Retina (tissue), 1 donor: ENCODE data around the gene UBN1.
"Not testable (repeated sequence)": the region's sequence is repeated elsewhere in the genome, so short reads cannot be mapped to it uniquely, and the experiment has no call there.

Experiments
- DNase-seq: peaks from one replicate; pipeline ENCODE4 v3.0.0-alpha.2; 2016

UBN1 gene

GRCh38 chr16:4910828-4911227 is 63.5 kb downstream of the UBN1 start:
- no peak for DNase-seq

GRCh38 chr16:4911970-4912386 is 64.7 kb downstream of the UBN1 start:
- DNase-seq, result no peak

DNA sequence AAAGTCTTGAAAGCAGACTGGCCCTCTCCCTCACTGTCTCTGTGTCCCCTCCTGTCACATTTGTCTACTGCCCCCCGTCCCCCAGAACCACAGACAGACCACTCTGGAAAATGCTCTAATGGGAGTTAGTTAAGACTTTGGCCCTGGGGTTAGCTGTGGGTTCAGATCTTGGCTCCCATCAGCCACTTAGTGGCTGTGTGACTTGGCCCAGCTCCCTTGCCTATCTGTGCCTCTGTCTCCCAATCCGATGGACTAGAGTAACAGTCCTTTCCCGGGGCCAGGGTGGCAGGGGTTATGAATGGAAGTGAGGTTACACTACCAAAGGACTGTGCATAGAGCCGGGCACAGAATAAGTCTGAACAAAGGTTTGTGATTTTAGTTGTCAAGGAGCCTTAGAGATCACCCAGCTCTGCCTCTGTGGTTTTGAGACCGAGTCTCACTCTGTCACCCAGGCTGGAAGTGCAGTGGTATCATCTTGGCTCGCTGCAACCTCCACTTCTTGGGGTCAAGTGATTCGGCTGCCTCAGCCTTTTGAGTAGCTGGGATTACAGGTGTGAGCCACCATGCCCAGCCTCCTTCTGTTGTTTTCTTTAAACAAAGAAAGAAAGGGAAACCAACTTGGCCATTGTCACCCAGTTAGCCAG is 66.0 kb downstream of the UBN1 start:
- no peak for DNase-seq

GRCh38 chr16:4913774-4914525 is 66.7 kb downstream of the UBN1 start:
- no peak for DNase-seq

DNA sequence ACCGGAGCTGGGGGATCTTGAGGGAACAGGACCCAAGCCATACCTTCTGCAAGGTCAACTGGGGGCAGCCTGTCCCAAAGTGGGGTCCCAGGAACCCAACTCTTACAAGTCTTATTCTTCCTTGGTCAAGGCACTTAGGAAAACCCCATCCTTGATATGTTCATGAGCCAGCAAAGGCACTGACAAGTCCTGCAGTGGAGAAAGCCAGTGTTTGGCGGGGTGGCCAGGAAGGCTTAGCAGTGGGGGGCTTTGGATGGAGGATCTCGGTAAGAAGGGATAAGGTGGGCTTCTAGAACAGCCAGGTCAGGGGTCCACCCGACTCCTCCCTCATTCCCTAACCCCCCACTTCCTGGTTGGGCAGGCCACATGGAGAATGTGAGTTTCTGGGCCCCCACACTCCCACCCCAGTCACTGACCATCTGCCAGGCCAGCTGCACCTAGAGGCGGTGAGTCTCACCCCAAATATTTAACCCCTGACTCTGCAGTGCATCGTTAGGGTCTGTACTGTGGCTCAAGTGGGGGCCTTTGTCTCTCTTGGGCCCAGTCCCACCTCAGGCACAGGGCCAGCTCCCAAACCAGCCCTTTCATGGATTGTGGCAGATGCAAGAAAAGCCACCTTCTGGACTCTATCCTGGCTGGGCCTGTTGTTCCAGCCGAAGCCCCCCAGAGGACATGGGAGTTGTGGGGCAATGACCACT is 67.4 kb downstream of the UBN1 start:
- no peak for DNase-seq

- DNase-seq, result no peak
Measured at GRCh38 chr16:4915226-4915761, 68.0 kb downstream of the UBN1 start.

GRCh38 chr16:4917117-4917516 is 69.8 kb downstream of the UBN1 start:
- no peak for DNase-seq

DNA sequence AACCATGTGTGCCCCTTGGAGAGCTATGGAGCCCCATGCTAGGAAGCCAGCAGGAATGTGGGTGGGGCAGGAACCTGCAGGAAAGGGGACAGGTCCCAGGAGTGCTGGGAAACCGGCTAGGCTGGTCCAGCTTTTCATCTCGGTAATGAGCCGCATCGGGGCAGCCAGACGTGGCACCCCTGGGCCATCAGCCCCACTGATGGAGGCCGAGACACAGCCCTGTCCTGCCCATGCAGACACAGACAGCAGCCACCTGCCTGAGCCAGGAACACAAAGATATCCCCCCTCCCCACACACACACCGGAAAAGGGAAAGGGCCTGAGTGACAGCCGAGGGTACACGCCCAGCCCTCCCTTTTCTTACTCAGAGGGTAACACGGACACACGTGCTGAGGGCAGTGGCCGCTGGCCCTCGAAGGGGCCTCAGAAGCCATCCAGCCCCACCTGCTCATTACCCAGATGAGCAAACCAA is 71.5 kb downstream of the UBN1 start:
- no peak for DNase-seq

- no peak for DNase-seq
Measured at GRCh38 chr16:4920826-4921225, 73.5 kb downstream of the UBN1 start.

DNA sequence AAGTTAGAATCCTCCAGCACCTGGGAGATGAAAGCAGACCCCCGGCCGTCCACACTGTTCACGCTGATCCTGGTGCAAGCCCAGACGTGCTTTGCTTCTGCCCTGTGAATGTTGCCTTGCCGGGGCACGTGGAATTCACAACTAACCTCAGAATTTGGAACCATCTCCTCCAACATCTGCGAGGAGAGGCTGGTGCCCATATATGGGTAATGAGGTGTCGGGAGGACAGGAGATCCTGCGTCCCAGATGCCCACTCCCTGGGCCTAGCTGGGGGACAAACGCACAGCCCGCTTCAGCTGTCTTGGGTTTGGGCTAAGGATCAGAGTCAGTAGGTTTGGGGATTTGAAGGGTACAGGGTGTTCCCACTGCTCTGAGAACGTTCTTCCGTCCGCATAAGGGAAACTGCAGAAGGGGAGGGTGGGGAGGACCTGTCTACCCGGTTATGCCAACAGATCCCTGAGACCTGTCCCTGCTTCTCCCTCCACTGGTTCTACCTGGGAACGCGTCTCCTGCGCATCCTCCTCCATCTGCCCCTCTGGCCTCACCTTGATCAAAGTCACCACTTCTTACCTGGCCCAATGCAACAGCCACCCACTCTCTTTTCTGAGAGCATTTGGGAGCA is 75.6 kb downstream of the UBN1 start:
- DNase-seq, result no peak

DNA sequence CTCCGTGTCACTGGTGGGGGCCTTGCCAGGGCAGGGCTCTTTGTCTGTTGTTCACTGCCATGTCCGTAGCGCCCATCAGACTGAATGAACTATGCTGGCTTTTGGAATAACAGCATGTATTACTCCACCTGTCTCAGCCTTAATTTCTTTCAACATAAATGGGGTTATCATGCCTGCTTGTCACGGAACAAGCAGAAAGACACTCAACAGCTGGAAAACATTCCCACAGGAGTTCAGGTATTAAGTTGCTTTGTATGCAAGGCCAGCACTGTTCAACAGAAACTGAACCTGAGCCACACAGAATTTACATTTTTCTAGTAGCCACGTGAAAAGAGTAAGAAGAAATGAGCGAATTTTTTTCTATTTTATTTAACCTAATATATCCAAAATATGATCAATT is 76.6 kb downstream of the UBN1 start:
- no peak for DNase-seq

DNA sequence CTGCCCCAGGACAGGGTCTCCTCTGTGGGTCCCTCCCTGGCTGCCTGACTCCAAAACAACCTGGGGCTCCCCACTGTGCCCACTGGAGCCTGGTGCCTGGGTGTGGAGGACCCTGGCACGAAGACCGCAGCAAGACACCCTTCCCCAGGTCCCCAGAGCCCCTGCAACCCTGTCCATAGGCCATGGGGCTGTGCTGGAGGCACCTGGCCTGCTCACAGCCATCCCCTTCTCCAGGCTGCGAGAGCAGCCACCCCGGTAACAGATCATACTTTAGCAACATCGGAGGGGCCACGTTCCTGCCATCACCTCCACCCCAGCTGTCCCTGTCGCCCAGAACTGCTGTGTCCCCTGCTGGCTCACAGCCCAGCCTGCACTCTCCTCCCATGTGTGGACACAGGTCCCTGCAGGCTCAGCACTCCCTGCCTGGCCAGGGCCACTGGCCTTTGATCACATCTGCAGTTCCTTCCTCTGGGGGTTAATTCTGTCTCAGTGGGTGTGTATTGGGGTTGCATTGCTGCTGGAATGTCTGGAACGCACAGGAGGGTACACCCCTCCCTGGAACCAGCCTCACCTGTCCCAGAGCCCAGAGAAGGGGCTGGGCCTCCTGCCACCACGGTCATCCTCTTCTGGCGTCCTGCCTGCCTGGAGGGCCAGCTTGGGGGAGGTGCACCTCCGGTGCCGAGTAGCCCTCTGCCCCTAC is 77.5 kb downstream of the UBN1 start:
- DNase-seq, result no peak

- DNase-seq, result no peak
Measured at GRCh38 chr16:4925293-4925607, 78.0 kb downstream of the UBN1 start.

GRCh38 chr16:4925791-4926190 is 78.5 kb downstream of the UBN1 start:
- no peak for DNase-seq

DNA sequence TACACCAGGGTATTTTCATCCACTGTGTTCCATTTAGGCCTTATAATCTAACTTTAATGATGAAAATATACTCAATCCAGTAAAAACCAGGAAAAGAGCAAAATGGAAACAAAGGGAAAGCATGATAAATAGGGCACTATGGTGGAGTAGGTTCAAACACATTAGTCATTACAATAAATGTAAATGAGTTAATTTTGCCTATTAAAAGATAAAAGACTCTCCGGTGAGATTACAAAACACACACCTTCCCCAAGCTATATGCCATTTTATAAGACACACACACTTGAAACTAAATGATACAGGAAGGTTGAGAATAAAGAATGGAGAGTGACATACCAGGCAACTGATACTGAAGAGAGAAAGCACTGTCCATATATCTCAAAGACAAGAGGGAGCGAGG is 79.6 kb downstream of the UBN1 start:
- DNase-seq, result no peak

GRCh38 chr16:4927661-4928060 is 80.4 kb downstream of the UBN1 start:
- DNase-seq, result no peak

DNA sequence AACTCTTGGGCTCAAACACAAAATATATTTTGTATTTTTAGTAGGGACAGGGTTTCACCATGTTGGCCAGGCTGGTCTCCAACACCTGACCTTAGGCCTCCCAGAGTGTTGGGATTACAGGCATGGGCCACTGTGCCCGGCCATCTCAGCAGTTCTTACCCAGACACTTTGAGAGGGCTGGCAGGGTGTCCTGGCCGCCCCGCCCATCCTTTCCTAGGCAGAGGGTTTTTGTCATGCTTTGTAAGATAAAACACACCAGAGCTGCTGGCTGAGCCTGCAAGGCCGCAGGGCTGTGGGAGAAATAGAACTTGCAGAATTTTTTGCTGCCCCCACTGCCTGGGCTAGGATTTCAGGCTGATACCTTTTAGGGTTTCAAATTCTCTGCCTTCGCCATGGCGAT is 80.9 kb downstream of the UBN1 start:
- DNase-seq, result no peak

DNA sequence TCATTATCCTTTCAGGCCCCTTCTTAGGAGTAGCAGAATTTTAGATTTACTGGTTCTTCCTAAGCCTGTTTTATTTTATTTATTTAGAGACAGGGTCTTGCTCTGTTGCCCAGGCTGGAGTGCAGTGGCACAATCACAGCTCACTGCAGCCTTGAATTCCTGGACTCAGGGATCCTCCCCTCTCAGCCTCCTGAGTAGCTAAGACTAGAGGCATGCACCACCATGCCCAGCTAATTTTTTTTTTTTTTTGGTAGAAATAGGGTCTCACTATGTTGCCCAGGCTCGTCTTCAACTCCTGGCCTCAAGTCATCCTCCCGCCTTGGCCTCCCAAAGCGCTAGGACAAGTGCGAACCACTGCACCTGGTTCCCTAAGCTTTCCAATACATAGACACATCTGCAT is 82.3 kb downstream of the UBN1 start:
- DNase-seq, result not testable (repeated sequence)

DNA sequence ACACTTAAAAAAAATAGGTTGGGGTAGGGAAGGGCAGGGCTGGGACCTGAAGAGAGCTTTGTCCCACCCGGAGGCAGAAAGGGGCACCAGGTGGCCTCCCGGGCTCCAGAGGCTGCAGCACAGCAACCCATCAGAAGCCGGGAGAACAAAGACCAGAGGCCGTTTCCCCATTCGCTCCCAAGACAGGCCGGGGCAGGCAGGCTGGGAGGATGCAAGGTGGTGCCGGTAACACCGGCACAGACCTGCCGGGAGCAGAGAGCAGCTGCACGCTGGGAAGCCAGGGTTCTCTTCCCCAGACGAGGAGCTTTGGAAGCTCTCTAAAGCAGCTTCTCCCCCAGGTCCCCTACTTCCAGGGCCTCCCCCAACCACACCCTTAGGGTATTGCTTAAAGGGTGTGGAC is 84.1 kb downstream of the UBN1 start:
- DNase-seq, result no peak
